Spleen (tissue), 7 donors: ENCODE data around the gene SMARCA1.

Experiments used
- POLR2A ChIP-seq, 3 donors: fragments of 450-650 bp; IDR thresholded peaks; one replicate each; pipeline ENCODE4 v1.5.1; 2017; ENCODE audit warnings: antibody characterized with exemption in 3 of 3, mild to moderate bottlenecking in 1 of 3
- POLR2AphosphoS5 ChIP-seq, 3 donors: sonication (generic); formaldehyde crosslinking; IDR thresholded peaks; one replicate each; pipeline ENCODE4 v1.5.1; 2017; ENCODE audit warnings: antibody characterized with exemption in 3 of 3
- TF ChIP-seq, protein P1 (sequence below), 11 experiments: fragments of 200-600 bp in 7 of 11; fragments of 450-650 bp in 4 of 11; sonication (generic) in 4 of 11; IDR thresholded peaks in 8 of 11; conservative IDR thresholded peaks in 3 of 11; 1 replicate in 7 of 11; 2 replicates in 4 of 11; pipeline versions ENCODE4 v1.4.0 to v1.8.0; 2016 to 2021; ENCODE audit warnings: antibody characterized with exemption in 11 of 11, inconsistent platforms in 4 of 11, mild to moderate bottlenecking in 1 of 11
- donor health status: DM: no; HTN: no; CAD: no; lungs with moderate emphysema.
- donor health status: DM: no; HTN: no; CAD: no.
- donor health status: DM: no; HTN: no; CAD: no.

GRCh38 chrX:129565046-129565650, 41.9 kb upstream of the SMARCA1 start:
- TF ChIP-seq, protein P1, sequence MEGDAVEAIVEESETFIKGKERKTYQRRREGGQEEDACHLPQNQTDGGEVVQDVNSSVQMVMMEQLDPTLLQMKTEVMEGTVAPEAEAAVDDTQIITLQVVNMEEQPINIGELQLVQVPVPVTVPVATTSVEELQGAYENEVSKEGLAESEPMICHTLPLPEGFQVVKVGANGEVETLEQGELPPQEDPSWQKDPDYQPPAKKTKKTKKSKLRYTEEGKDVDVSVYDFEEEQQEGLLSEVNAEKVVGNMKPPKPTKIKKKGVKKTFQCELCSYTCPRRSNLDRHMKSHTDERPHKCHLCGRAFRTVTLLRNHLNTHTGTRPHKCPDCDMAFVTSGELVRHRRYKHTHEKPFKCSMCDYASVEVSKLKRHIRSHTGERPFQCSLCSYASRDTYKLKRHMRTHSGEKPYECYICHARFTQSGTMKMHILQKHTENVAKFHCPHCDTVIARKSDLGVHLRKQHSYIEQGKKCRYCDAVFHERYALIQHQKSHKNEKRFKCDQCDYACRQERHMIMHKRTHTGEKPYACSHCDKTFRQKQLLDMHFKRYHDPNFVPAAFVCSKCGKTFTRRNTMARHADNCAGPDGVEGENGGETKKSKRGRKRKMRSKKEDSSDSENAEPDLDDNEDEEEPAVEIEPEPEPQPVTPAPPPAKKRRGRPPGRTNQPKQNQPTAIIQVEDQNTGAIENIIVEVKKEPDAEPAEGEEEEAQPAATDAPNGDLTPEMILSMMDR (IDR thresholded peaks at IDR 0.05 in 8 of 11, conservative IDR thresholded peaks at IDR 0.05 in 3 of 11): no peak
- TF ChIP-seq POLR2A (IDR thresholded peaks at IDR 0.05) (no peak), POLR2AphosphoS5 (IDR thresholded peaks at IDR 0.05) (no peak)
